ENCODE measurements around the gene PAFAH1B1.
"Not testable (repeated sequence)": the region's sequence is repeated elsewhere in the genome, so short reads cannot be mapped to it uniquely, and the experiment has no call there.

Gene PAFAH1B1

DNA sequence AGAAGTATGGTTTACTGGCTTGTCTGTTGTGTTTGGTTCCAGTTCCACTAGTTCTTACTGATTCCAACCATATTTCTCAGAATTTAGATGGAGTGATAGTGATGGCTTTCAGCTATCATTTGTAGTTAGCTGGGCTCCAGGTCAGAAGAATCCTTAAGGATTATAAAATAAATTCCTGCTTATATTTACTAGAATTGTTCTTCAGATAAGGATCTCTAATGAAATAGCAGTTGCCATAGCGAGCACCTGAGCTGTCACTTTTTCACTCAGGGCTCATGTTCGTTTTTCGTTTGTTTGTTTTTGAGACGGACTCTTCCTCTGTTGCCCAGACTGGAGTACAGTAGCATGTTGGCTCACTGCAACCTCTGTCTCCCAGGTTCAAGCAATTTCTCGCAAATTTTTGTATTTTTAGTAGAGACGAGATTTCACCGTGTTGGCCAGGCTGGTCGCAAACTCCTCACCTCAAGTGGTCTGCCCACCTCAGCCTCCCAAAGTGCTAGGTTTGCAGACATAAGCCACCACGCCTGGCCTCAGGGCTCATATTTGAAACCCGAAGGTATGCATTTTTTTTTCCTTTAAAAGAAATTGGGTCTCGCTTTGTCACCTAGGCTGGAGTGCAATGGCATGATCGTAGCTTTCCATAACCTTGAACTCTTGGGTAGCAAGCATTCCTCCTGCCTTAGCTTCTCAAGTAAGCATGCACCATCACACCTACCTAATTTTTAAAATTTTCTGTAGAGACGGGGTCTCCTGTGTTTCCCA, 42.9 kb downstream of the PAFAH1B1 start:
- no peak for DNase-seq

GRCh38 chr17:2637422-2637821, 44.0 kb downstream of the PAFAH1B1 start:
- no peak for DNase-seq

- DNase-seq = no peak
Measured at GRCh38 chr17:2644971-2645370, 51.5 kb downstream of the PAFAH1B1 start.

- no peak for DNase-seq
Measured at GRCh38 chr17:2647957-2648356, 54.5 kb downstream of the PAFAH1B1 start.

DNA sequence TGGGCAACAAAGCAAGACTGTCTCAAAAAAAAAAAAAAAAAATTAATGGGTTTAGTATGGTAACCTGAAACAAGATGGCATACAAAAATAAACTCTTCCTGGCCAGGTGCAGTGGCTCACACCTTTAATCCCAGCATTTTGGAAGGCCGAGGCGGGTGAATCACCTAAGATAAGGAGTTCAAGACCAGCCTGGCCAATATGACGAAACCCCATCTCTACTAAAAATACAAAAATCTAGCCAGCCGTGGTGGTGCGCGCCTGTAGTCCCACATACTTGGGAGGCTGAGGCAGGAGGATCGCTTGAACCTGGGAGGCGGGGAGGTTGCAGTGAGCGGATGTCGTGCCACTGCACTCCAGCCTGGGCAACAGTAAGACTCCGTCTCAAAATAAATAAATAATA, 55.7 kb downstream of the PAFAH1B1 start:
- DNase-seq = no peak

DNA sequence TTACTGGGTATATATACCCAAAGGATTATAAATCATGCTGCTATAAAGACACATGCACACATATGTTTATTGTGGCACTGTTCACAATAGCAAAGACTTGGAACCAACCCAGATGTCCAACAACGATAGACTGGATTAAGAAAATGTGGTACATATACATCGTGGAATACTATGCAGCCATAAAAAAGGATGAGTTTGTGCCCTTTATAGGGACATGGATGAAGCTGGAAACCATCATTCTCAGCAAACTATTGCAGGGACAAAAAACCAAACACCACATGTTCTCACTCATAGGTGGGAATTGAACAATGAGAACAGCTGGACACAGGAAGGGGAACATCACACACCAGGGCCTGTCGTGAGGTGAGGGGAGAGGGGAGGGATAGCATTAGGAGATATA, 59.5 kb downstream of the PAFAH1B1 start:
- not testable (repeated sequence) for DNase-seq

DNA sequence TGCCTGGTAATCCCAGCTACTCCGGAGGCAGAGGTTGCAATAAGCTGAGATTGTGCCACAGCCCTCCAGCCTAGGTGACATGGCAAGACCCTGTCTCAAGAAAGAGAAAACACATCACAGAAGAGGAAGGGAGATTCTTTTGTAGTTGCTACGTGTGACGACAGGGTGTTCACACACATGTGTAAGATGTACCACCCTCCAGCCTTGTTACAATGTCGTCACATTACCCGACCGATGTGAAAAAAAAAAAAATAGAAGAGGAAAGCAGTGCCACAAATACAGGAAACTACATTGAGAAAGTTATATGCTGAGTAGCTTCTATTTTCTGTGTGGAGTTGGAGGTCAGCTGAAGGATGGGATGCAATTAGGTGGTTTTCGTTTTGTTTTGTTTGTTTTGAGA, 62.1 kb downstream of the PAFAH1B1 start:
- no peak for DNase-seq

DNA sequence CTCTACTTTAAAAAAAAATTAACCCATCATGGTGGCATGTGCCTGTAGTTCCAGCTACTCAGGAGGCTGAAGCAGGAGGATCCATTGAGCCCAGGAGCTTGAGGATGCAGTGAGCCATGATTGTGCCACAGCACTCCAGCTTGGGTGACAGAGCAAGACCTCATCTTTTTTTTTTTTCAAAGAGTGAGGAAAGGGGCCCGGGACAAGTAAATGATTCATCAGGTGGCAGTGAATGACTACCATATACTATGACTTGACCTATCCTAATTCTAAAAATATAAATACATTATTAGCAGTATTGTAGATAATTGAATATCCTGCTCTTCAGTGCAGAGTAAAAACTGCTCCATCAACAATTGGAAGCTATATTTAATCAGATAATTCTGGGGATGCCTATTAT, 62.8 kb downstream of the PAFAH1B1 start:
- no peak for DNase-seq

GRCh38 chr17:2659337-2659736, 65.9 kb downstream of the PAFAH1B1 start:
- DNase-seq = not testable (repeated sequence)

GRCh38 chr17:2660410-2660809, 67.0 kb downstream of the PAFAH1B1 start:
- not testable (repeated sequence) for DNase-seq

- DNase-seq = no peak
Measured at GRCh38 chr17:2672026-2672425, 78.6 kb downstream of the PAFAH1B1 start.

GRCh38 chr17:2679247-2679646, 85.8 kb downstream of the PAFAH1B1 start:
- not testable (repeated sequence) for DNase-seq

- no peak for DNase-seq
Measured at GRCh38 chr17:2680961-2681360, 87.5 kb downstream of the PAFAH1B1 start.

DNA sequence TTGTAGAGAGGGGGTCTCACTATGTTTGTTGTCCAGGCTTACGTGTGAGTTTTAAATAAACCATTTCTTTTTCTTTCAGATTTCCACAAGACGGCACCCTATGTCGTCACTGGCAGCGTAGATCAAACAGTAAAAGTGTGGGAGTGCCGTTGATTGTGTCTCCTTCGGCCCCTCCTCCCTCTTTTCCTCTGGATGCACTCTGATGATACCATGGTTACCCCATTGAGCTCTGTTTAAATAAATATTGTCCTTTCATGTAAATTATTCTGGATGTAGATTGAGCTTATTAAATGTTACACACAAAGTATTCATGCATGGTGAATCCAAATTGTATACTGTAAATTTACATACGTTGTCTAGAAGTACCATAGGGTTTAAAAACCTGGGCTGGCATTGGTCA, 88.2 kb downstream of the PAFAH1B1 start:
- DNase-seq = no peak

DNA sequence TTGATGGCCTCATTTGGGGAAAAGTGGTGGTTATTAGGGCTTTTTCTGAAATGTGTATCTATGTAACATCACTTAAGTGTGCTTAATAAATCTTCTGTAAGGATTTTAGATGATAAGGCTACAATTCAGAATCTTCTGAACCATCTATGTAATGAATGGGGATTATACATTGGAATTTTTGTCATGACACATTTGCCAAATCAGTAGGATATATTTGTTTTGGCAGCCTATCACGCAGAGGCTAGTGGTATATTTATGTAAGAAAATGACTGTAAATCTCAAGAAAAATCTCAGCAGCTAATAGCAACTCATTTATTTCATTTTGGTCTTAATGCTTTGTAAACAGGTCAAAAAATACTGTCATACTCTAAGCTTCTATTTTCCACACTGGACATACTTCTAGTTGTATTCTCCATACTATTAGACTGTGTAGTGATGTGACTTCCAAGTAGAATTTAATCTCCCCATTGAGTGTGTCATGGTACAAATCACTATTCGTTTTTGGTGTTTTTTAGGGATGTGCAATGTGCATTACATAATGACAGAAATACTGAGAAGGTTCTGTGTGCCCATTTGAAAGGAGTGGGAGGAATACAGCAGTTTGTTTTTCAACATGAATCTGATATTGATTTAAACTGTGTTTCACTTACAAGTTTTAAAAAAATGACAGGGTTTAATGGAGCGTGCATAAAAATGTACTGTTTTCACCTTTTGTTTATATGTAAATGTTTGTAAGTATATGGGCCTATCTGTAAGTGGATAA, 88.9 kb downstream of the PAFAH1B1 start:
- DNase-seq = no peak

- no peak for DNase-seq
Measured at GRCh38 chr17:2683912-2684311, 90.5 kb downstream of the PAFAH1B1 start.

DNA sequence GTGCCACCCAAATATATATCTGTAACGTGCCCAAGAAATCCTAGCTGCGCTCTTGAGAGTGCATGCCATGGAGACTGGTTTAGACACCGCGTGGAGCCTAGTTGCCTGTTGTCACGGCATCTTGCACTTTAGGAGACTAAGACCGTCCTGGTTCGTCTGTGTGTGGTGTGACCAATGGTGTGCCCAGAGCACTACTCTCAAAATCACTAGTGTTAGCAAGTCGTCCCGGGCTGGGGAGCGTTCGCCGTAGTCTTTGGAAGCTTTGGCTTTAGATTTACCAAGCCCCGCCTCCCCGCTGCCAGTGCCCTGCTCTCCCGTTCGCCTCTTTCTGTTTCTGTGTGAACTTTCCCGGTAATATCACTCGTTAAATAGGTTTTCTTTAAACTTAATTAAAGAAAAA, 91.1 kb downstream of the PAFAH1B1 start:
- no peak for DNase-seq

DNA sequence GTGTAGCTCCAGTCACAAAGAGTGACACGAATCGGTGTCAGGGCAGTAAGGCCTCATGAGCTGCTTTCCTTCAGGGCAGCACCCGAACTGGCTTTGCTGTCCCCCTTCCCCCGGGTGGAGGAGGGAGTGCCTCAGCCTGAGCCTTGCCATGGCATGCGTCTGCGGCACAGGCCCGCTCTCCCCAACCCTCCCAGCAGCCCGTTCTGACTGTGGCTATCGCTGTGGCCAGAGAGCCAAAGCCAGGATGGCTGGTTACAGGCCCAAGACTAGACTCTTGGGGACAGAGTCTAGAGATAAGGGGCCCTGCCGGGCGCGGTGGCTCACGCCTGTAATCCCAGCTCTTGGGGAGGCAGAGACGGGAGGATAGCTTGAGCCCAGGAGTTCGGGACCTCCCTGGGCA, 92.2 kb downstream of the PAFAH1B1 start:
- no peak for DNase-seq

GRCh38 chr17:2687074-2687418, 93.6 kb downstream of the PAFAH1B1 start:
- DNase-seq = no peak

DNA sequence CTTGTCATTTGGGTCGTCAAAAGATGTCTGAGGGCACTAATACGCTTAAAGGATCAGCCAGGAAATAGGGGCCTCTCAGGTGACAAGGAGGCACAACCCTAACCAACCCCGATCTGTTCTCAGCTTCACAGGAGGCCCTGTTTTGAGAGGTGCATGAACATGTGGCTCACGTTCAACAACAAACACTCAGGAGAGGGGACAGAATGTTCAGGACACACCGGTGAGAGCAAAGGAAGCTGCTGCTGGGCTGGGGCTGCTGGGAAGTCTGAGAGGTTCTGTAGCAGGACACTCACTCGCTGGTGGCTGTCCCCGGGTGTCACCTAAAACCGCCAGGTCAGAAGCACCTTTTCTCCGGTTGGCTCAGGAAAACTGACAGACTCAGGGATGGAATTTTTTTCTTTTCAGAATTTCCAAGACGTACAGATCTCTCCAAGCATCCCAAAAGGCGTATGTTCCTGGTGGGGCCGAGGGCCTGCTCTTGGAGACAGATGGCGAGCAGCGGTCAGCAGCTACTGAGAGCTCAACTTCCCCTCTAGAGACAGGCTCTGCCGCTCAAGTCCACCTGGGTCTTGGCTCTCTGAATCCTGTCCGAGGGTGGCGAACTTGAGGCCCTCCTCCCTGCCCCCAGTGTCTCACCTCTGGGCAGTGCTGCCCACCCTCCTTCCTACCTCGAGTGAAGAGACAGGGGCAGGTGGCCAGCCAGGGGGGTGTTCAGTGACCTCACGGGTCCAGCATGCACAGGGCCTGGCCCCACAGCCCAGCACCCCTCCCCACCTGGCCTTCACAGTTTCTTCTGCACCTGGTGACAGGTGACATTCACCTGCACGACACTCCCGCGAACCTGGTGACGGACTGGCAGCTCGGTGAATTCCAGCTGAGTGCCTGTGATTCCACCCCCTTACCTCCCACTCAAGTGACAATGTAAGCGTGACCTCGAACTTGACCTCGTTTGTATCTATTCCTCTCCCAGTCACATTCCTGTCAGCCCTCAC, 95.2 kb downstream of the PAFAH1B1 start:
- DNase-seq = no peak

DNA sequence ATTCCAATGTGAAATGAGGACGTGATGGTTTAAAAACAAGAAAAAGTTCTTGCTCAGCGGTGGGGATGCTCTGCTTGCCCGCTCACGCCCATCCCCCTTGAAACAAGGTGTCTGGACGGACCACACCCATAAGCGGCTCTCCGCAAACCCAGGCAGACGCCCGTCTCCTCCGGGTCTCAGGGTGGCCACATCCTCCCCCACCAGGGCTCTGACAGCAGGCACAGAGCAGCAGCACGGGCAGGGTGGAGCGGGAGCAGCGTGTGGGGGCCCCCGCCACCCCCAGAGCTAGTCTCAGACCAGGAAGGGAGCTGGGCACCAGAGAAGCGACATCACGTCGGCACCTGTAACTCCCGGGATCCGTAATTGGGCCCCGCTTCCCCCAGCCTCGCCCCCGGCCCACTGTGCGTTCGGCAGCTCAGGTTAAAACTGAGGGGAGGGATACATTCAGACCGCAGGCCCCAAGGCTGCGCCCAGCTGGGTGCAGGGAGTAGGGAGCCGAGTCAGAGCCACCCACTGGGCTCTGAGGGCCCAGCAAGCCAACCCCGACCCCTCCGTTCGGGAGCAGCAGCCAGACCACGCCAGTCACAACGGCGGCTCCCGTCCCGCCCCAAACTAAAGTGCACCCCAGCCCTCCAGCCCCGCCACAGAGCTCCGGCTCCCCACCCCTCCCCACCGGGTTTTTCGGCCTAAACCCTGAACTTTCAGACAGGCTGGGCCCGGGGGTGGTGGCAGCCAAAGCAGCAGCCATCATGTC, 96.1 kb downstream of the PAFAH1B1 start:
- DNase-seq = no peak

Measured in activated CD4-positive, alpha-beta T cell treated with anti-CD3 and anti-CD28 coated beads, Interleukin-2, amount 50 U/mL, for 16 hours (primary cell).